ENCODE results near the gene NIM1K.

The NIM1K gene

GRCh38 chr5:43268188-43268820 lies 76.3 kb downstream of the NIM1K start:
- TF ChIP-seq RARB (CRISPR knock-in tag; IDR thresholded peaks at IDR 0.05) (no peak), OSR1 (CRISPR knock-in tag; IDR thresholded peaks at IDR 0.05) (no peak), TOX (CRISPR knock-in tag; IDR thresholded peaks at IDR 0.05; ENCODE audit: borderline replicate concordance) (no peak), CSDC2 (CRISPR knock-in tag; IDR thresholded peaks at IDR 0.05) (no peak), GLIS3 (CRISPR knock-in tag; IDR thresholded peaks at IDR 0.05) (no peak), TCF4 (CRISPR knock-in tag; IDR thresholded peaks at IDR 0.05; ENCODE audit: borderline replicate concordance) (no peak), ZNF70 (CRISPR knock-in tag; IDR thresholded peaks at IDR 0.05) (no peak), SNAI2 (CRISPR knock-in tag; IDR thresholded peaks at IDR 0.05) (no peak), ZFP30 (CRISPR knock-in tag; IDR thresholded peaks at IDR 0.05) (no peak), ARNTL (CRISPR knock-in tag; IDR thresholded peaks at IDR 0.05; ENCODE audit: borderline replicate concordance, low read depth) (no peak), ZFP3 (CRISPR knock-in tag; IDR thresholded peaks at IDR 0.05) (no peak), BACH2 (CRISPR knock-in tag; IDR thresholded peaks at IDR 0.05; ENCODE audit: borderline replicate concordance) (no peak), POU6F1 (CRISPR knock-in tag; IDR thresholded peaks at IDR 0.05; ENCODE audit: borderline replicate concordance, low read depth) (no peak), ZNF8 (CRISPR knock-in tag; IDR thresholded peaks at IDR 0.05) (no peak), ISL1 (CRISPR knock-in tag; IDR thresholded peaks at IDR 0.05) (no peak), ESRRG (CRISPR knock-in tag; IDR thresholded peaks at IDR 0.05) (no peak), CSRNP3 (CRISPR knock-in tag; IDR thresholded peaks at IDR 0.05) (no peak), ZC3H10 (CRISPR knock-in tag; IDR thresholded peaks at IDR 0.05) (no peak)
- ATAC-seq: no peak

- no peak for TF ChIP-seq ARNTL (CRISPR knock-in tag; IDR thresholded peaks at IDR 0.05; ENCODE audit: borderline replicate concordance, low read depth)
- no peak for TF ChIP-seq CREB5 (CRISPR knock-in tag; IDR thresholded peaks at IDR 0.05; ENCODE audit: low read depth)
- TF ChIP-seq ZC3H10 (CRISPR knock-in tag; IDR thresholded peaks at IDR 0.05): no peak
- no peak for TF ChIP-seq POU6F1 (CRISPR knock-in tag; IDR thresholded peaks at IDR 0.05; ENCODE audit: borderline replicate concordance, low read depth)
- TF ChIP-seq TSHZ2 (CRISPR knock-in tag; IDR thresholded peaks at IDR 0.05): no peak
- no peak for TF ChIP-seq TOX (CRISPR knock-in tag; IDR thresholded peaks at IDR 0.05; ENCODE audit: borderline replicate concordance)
- no peak for TF ChIP-seq PATZ1 (CRISPR knock-in tag; IDR thresholded peaks at IDR 0.05; ENCODE audit: borderline replicate concordance)
- no peak for TF ChIP-seq ESRRG (CRISPR knock-in tag; IDR thresholded peaks at IDR 0.05)
- TF ChIP-seq ISL1 (CRISPR knock-in tag; IDR thresholded peaks at IDR 0.05): no peak
- TF ChIP-seq RARB (CRISPR knock-in tag; IDR thresholded peaks at IDR 0.05): no peak
- no peak for TF ChIP-seq CSDC2 (CRISPR knock-in tag; IDR thresholded peaks at IDR 0.05)
- no peak for ATAC-seq
These were observed 78.6 kb downstream of the NIM1K start for GRCh38 chr5:43270645-43271044.
